ENCODE data around the gene CRTC1. TPM values are rescaled to one million over a fixed set of nuclear protein-coding genes. Genes with fewer than 3 reads are reported as not detected.

CRTC1 gene
- total RNA-seq, 1 experiment from 2014 or later: 12.3 TPM

- TF ChIP-seq, protein P1, sequence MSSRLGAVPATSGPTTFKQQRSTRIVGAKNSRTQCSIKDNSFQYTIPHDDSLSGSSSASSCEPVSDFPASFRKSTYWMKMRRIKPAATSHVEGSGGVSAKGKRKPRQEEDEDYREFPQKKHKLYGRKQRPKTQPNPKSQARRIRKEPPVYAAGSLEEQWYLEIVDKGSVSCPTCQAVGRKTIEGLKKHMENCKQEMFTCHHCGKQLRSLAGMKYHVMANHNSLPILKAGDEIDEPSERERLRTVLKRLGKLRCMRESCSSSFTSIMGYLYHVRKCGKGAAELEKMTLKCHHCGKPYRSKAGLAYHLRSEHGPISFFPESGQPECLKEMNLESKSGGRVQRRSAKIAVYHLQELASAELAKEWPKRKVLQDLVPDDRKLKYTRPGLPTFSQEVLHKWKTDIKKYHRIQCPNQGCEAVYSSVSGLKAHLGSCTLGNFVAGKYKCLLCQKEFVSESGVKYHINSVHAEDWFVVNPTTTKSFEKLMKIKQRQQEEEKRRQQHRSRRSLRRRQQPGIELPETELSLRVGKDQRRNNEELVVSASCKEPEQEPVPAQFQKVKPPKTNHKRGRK (CRISPR knock-in tag; IDR thresholded peaks at IDR 0.05; ENCODE audit: borderline replicate concordance): no peak
- TF ChIP-seq, protein P2, sequence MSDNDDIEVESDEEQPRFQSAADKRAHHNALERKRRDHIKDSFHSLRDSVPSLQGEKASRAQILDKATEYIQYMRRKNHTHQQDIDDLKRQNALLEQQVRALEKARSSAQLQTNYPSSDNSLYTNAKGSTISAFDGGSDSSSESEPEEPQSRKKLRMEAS (CRISPR knock-in tag; IDR thresholded peaks at IDR 0.05): no peak
- no peak for TF ChIP-seq ARID4B (CRISPR knock-in tag; IDR thresholded peaks at IDR 0.05; ENCODE audit: borderline replicate concordance)
- TF ChIP-seq, protein P3, sequence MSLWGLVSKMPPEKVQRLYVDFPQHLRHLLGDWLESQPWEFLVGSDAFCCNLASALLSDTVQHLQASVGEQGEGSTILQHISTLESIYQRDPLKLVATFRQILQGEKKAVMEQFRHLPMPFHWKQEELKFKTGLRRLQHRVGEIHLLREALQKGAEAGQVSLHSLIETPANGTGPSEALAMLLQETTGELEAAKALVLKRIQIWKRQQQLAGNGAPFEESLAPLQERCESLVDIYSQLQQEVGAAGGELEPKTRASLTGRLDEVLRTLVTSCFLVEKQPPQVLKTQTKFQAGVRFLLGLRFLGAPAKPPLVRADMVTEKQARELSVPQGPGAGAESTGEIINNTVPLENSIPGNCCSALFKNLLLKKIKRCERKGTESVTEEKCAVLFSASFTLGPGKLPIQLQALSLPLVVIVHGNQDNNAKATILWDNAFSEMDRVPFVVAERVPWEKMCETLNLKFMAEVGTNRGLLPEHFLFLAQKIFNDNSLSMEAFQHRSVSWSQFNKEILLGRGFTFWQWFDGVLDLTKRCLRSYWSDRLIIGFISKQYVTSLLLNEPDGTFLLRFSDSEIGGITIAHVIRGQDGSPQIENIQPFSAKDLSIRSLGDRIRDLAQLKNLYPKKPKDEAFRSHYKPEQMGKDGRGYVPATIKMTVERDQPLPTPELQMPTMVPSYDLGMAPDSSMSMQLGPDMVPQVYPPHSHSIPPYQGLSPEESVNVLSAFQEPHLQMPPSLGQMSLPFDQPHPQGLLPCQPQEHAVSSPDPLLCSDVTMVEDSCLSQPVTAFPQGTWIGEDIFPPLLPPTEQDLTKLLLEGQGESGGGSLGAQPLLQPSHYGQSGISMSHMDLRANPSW (CRISPR knock-in tag; conservative IDR thresholded peaks at IDR 0.05; ENCODE audit: low read depth): no peak
- TF ChIP-seq FOXP4 (CRISPR knock-in tag; IDR thresholded peaks at IDR 0.05): no peak
- TF ChIP-seq NFYB (CRISPR knock-in tag; conservative IDR thresholded peaks at IDR 0.05; ENCODE audit: low read depth): no peak
- TF ChIP-seq, protein P4, sequence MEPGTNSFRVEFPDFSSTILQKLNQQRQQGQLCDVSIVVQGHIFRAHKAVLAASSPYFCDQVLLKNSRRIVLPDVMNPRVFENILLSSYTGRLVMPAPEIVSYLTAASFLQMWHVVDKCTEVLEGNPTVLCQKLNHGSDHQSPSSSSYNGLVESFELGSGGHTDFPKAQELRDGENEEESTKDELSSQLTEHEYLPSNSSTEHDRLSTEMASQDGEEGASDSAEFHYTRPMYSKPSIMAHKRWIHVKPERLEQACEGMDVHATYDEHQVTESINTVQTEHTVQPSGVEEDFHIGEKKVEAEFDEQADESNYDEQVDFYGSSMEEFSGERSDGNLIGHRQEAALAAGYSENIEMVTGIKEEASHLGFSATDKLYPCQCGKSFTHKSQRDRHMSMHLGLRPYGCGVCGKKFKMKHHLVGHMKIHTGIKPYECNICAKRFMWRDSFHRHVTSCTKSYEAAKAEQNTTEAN (CRISPR knock-in tag; IDR thresholded peaks at IDR 0.05): no peak
- no peak for TF ChIP-seq SMAD4 (CRISPR knock-in tag; IDR thresholded peaks at IDR 0.05)
These were observed 33.4 kb downstream of the CRTC1 start (continued) for GRCh38 chr19:18716857-18717256.

- no peaks in the 10 kb centered on the region for H3K9me3 Mint-ChIP-seq
- no peaks in the 10 kb centered on the region; the same call in 1 of the 2 replicates for H3K36me3 Mint-ChIP-seq
- CTCF ChIA-PET: no interaction called here
- H3K4me3 Mint-ChIP-seq: no peak overlapping the region
- POLR2A ChIA-PET: no interaction called here
- no peak for TF ChIP-seq PRRX2 (CRISPR knock-in tag; IDR thresholded peaks at IDR 0.05)
- TF ChIP-seq, protein P5, sequence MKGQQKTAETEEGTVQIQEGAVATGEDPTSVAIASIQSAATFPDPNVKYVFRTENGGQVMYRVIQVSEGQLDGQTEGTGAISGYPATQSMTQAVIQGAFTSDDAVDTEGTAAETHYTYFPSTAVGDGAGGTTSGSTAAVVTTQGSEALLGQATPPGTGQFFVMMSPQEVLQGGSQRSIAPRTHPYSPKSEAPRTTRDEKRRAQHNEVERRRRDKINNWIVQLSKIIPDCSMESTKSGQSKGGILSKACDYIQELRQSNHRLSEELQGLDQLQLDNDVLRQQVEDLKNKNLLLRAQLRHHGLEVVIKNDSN (CRISPR knock-in tag; IDR thresholded peaks at IDR 0.05): no peak
- TF ChIP-seq TP53 (CRISPR knock-in tag; IDR thresholded peaks at IDR 0.05): no peak
- TF ChIP-seq, protein P6, sequence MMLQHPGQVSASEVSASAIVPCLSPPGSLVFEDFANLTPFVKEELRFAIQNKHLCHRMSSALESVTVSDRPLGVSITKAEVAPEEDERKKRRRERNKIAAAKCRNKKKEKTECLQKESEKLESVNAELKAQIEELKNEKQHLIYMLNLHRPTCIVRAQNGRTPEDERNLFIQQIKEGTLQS (CRISPR knock-in tag; conservative IDR thresholded peaks at IDR 0.05): no peak
- no peak for TF ChIP-seq ZNF671 (CRISPR knock-in tag; IDR thresholded peaks at IDR 0.05)
- TF ChIP-seq, protein P3 (CRISPR knock-in tag; conservative IDR thresholded peaks at IDR 0.05; ENCODE audit: low read depth): no peak
- TF ChIP-seq TEAD4 (CRISPR knock-in tag; IDR thresholded peaks at IDR 0.05): no peak
- TF ChIP-seq OVOL2 (CRISPR knock-in tag; IDR thresholded peaks at IDR 0.05; ENCODE audit: borderline replicate concordance): no peak
- TF ChIP-seq ZNF121 (CRISPR knock-in tag; IDR thresholded peaks at IDR 0.05): no peak
- TF ChIP-seq MYBL2 (CRISPR knock-in tag; IDR thresholded peaks at IDR 0.05): no peak
- TF ChIP-seq ZNF219 (CRISPR knock-in tag; IDR thresholded peaks at IDR 0.05; ENCODE audit: borderline replicate concordance): no peak
- H3K27me3 Mint-ChIP-seq (ENCODE audit: low read depth): no peaks in the 10 kb centered on the region
- ATAC-seq: no peak
- no peak for DNase-seq (ENCODE audit: low spot score)
- H3K4me1 Mint-ChIP-seq: no peaks in the 10 kb centered on the region
- H3K27ac Mint-ChIP-seq: no peak overlapping the region
These were observed 34.1 kb downstream of the CRTC1 start for GRCh38 chr19:18717601-18718000.
